GM21390 (cell line): Measurements from ENCODE around the gene TMEM267.
"Not testable (repeated sequence)": the region's sequence is repeated elsewhere in the genome, so short reads cannot be mapped to it uniquely, and the experiment has no call there.

Source experiments
- ATAC-seq: cut with Tn5 transposase; IDR thresholded peaks from one replicate; pipeline ENCODE4 v1.9.1; 2021; ENCODE audit not compliant: unreplicated experiment

The TMEM267 gene

DNA sequence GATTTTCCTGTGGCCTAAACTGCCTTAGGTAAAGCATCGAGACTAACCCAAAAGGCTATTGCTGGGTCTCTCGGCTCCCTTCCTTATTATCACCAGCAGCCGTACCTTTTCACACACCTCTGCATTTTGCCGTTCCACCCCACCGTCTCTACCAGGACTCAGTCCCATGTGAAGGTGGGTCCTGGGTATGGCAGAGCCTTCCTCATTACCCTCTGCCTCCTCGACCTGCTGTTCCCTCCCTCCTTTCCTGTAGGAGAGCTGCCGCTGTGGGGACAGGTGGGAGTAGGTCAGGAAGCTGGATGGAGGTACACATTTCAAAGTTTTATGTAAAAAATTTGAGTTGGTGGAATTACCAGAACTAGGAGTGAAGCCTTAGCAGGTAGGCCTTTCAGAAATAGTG lies 73.3 kb downstream of the TMEM267 start:
- no peak for ATAC-seq

GRCh38 chr5:43409809-43410271 lies 73.8 kb downstream of the TMEM267 start:
- no peak for ATAC-seq

GRCh38 chr5:43402524-43403066 lies 81.1 kb downstream of the TMEM267 start:
- ATAC-seq, result not testable (repeated sequence)

GRCh38 chr5:43401827-43402226 lies 81.8 kb downstream of the TMEM267 start:
- ATAC-seq, result no peak

DNA sequence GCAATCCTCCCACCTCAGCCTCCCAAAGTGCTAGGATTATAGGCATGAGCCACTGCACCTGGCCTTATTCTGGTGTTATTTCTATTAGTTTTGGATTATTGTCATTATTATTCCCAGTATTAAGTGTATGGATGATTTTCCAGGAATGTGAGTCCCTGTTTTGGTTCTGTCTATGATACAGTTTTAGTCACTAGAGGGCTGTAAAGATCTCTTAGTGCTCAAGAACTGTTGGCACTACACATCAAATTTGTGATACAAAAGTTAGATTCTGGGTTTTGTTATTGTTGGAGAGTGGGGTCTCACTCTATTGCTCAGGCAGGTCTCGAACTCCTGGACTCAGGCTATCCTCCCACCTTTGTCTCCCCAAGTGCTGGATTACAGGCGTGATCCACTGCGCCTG lies 83.6 kb downstream of the TMEM267 start:
- ATAC-seq, result no peak

GRCh38 chr5:43396762-43397304 lies 86.8 kb downstream of the TMEM267 start:
- ATAC-seq, result peak; percentile 95
